Measurements from ENCODE around the gene AVPR2. TPM values are rescaled to one million over a fixed set of nuclear protein-coding genes. Genes with fewer than 3 reads are reported as not detected.

Gene AVPR2
- total and polyA plus RNA-seq, 9 of the 15 experiments (the other 6 are each of a cell fraction or from before 2014, with no cell fraction given) = not detected

GRCh38 chrX:153876112-153876491 lies 28.4 kb upstream of the AVPR2 start:
- no peak overlapping the region for H3K4me2 ChIP-seq (ENCODE audit: insufficient read depth, low read length)
- H3K27ac ChIP-seq (ENCODE audit: extremely low read depth, low read depth, low read length) = no peak overlapping the region
- H3K9me1 ChIP-seq (ENCODE audit: control insufficient read depth, insufficient read depth, low read length) = no peaks in the 10 kb centered on the region
- 5% methylated on average over 3 of the region's 3 CpGs for WGBS (ENCODE audit: insufficient coverage, low coverage, missing lambda C conversion rate)
- FAIRE-seq = no peak
- H3K4me3 ChIP-seq = no peak overlapping the region
- no peaks in the 10 kb centered on the region for H3K9me3 ChIP-seq (replicated peaks; ENCODE audit: control insufficient read depth, insufficient read depth, low read depth, low read length)
- intact Hi-C loops (cut with micrococcal nuclease) = no loop called here
- H3K27me3 ChIP-seq (ENCODE audit: control insufficient read depth in 2 of 2, insufficient read depth in 2 of 2, low read length in 2 of 2) = peaks cover 0 to 45% of the 10 kb centered on the region in 2 experiments; a peak in 2 of 5 replicates
- ChIA-PET CTCF (ENCODE audit: low intra/inter-chr PET ratio) (no interaction called here), POLR2A (no interaction called here)
- DNase-seq (ENCODE audit: extremely low read depth in 1 of 4, low spot score in 3 of 4) = no peak
- no peaks in the 10 kb centered on the region for H3K36me3 ChIP-seq (ENCODE audit: control insufficient read depth, insufficient read depth, low read length)
- H3K79me2 ChIP-seq (ENCODE audit: control insufficient read depth, insufficient read depth, low read length) = no peaks in the 10 kb centered on the region
- H4K20me1 ChIP-seq (replicated peaks; ENCODE audit: control insufficient read depth, insufficient read depth, low read length) = 0 out of 2 replicates have a peak, but pooled peaks cover 8% of the 10 kb centered on the region
- no peak for ATAC-seq
- no peak overlapping the region for H2AFZ ChIP-seq (ENCODE audit: low read depth, low read length)
- H3K4me1 ChIP-seq (replicated peaks in 1 of 2; ENCODE audit: control insufficient read depth in 2 of 2, insufficient read depth in 2 of 2, low read length in 2 of 2) = peaks cover 0 to 15% of the 10 kb centered on the region in 2 experiments; a peak in 2 of 5 replicates
- TF ChIP-seq ZC3H8 (IDR thresholded peaks at IDR 0.05) = no peak
- no peak for TF ChIP-seq SLC30A9 (CRISPR knock-in tag; IDR thresholded peaks at IDR 0.05)
- TF ChIP-seq RREB1 (CRISPR knock-in tag; IDR thresholded peaks at IDR 0.05) = no peak
- in situ Hi-C loops (cut with MboI) = no loop called here
- H3K9ac ChIP-seq (ENCODE audit: insufficient read depth in 1 of 2, low read depth in 2 of 2, low read length in 2 of 2) = no peak overlapping the region
- no TSS peak for BruUV-seq (replicated peaks)

Data from K562 (cell line).